Activated CD4-positive, alpha-beta T cell treated with anti-CD3 and anti-CD28 coated beads, Interleukin-10, Interleukin-2, amounts not matched to agents 100 ng/mL and 50 ng/mL, durations not matched to agents 16 hours and 8 hours (primary cell): Measurements from ENCODE around the gene NDUFV3.
"Not testable (repeated sequence)": the region's sequence is repeated elsewhere in the genome, so short reads cannot be mapped to it uniquely, and the experiment has no call there.

Experiments
- DNase-seq: peaks from one replicate; pipeline ENCODE4 v3.0.0-alpha.2; 2020

The NDUFV3 gene

DNA sequence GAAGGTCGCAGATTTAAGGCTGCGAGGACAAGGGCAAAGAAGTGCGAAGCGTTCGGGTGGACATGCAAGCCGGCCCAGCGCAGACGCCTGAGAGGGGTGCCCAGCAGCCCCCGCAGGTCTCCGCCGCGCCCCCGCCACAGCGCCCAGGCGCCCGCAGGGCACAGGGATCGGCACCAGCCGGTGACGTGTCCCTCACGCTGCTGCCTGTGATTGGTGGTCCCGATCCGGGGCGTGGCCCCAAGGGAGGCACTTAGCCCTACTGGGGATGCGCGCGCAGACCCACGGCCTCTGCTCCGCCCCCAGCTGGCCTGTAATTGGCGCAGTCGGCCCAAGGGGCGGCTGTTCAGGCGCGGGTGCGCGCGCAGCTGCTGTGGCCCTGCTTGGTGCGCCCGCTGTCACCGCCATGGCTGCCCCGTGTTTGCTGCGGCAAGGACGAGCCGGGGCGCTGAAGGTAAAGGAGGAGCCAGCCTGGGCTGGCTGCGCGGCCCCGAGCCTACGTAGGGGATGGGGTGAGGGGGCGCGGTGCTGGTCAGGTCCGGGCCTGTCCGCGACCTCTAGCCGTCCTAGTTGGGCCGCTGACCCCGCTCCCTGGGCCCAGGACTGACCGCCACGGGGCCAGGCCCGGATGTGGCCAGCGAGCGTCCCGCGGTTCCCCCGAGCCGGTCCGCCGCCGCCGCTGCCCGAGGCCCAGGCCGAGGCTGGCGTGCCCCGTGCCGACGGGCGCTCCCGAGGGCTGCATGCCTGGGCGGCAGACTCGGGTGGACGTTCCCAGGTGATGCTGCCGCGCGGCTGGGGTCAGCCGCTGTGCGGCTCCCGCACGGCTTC, at the start of gene NDUFV3:
Gene NDUFV3, plus strand, starts transcription at position 379 of the 825 bp plus-strand sequence. Its CDS starts 25 bp downstream, at position 404.
- peak; percentile 100 for DNase-seq

DNA sequence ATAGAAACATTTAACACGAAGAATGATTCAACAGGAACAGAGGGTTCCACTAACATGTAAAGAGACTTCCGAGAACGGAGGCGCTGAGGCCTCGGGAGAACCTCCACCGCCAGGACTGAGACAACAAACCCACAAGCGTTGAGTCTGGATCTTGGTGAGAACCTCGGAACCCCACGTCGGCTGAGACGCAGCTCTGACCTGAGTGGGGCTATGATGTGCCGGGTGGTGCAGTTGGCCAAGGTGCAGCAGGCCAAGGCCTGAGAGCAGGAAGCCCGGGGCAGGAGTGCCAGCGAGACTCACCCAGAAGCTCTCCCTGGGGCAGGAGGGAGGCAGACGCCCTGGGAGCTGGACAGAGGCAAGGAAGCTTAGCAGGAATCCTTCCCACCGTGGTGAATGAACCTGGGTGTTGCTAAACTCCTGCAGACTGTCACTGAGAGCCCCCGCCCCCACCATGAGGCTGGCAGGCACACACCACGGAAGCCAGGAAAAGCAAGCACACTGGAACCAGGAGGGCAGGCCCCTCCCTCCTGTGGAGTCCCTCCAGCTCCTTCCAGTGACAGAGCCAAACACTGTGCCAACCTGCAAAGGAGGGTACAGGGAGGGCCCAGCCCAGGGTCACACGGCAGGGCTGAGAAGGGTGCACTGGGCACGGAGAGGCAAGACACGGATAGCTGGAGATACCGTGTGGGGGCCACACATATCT, 48.5 kb upstream of the NDUFV3 start:
- DNase-seq = no peak

- DNase-seq = no peak
These were observed 47.7 kb upstream of the NDUFV3 start for GRCh38 chr21:42845296-42845965.

DNA sequence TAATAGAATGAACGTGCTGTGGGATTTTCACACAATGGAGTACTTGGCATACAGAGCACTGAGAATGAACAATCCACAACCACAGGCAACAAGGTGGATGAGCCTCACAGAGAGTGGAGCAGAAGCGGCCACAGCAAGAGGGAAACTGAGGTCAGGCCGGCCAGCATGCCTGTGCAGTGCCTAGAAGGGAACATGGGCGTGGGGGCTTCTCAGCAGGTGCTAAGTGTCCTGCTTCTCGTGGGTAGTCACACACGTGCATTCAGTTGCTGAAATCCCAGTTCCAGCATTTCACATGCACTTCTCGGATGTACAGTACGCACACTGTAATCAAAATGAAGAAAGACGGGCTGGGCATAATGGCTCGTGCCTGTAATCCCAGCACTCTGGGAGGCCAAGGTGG, 46.9 kb upstream of the NDUFV3 start:
- DNase-seq = no peak

- DNase-seq = no peak
These were observed 45.9 kb upstream of the NDUFV3 start for GRCh38 chr21:42847051-42847707.

DNA sequence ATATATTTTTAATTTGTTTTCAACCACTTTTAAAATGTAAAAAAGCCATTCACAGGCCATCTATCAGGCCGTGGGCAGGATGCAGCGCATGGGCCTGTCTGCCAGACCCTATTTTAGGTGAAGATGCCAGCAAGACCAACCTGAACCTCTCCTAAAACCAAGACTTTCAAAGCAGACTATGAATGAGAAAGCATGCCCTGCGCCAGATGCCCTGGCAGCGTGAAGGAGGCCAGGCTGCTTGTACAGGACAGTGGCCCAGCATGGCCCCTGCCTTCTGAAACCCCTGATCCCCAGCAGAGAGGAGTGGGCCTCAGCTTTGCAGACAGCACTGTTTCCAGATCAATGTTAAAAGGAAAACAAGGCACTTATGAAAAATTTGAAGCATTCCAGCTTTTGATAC, 45.4 kb upstream of the NDUFV3 start:
- DNase-seq = no peak

DNA sequence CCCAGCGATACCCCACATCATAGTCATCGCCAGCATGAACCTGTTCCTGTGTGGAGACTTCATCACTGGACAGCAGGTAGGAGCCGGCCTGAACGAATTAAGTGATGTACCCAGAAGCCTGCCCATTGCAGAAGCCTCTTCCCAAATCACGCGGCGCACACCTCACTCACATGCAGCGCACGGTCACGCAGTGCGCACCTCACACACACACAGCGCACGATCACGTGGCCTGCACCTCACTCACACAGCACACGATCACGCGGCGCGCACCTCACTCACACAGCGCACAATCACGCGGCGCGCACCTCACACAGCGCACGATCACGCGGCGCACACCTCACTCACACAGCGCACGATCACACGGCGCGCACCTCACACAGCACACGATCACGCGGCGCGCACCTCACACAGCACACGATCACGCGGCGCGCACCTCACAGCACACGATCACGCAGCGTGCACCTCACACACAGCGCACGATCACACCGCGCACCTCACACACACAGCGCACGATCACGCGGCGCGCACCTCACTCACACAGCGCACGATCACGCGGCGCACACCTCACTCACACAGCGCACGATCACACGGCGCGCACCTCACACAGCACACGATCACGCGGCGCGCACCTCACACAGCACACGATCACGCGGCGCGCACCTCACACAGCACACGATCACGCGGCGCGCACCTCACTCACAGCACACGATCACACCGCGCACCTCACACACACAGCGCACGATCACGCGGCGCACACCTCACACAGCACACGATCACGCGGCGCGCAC, 44.8 kb upstream of the NDUFV3 start:
- not testable (repeated sequence) for DNase-seq

DNA sequence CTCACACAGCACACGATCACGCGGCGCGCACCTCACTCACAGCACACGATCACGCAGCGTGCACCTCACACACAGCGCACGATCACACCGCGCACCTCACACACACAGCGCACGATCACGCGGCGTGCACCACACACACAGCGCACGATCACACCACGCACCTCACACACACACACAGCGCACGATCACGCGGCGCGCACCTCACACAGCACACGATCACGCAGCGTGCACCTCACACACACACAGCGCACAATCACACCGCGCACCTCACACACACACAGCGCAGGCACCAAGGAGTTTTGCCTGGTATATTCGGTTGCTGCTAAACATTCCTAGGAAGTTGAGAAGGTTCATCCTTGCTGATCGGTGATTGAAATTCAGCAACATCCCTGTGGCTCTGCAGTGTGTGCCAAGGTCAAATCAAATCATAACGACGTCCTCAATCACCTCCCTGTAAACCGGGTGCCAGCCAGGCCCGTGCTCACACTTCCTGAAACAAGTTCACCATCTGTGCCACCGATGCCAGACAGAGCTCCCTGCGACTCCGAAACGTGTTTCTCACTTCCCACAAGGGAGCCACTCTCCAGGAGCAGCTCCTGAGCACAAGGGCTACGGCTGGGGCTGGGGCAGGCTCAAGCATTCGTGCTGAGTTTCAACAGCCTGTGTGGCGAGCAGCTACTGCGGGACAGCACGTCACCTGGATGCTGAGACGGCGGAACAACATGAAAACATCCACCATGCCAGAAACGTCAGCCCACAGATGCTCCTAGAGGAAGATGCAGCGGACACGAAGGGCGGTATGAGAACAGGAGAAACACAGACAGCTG, 44.0 kb upstream of the NDUFV3 start:
- no peak for DNase-seq

DNA sequence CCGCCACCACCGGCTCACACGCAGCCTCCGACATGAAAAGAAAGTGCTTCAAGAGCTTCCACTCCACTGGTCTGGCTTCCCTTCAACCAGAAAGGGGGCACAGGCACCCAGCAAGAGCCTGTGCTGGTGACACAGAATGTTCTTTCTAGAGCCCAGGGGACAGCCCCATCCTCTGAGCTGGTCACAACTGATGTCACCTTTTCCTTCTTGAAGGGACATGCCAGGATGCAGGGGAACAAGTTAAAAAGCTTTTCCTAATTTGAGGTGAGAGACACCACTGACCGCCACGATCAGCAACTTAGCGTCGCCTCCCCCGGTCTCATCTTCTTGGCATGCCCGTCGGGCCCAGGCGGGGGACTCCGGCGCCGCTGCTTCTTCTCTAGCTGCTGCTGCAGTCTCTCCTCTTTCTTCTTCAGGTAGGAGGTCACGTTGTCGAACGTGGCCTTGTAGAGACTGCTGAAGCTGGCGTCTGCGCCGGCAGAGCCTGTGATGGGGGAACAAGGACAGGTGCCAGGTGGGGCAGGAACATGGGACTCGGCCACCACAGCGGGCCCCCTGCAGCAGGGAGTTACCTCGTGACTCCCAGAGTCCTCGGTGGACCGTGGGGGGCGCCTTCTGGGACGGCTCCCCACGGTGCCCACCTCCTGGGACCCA, 43.2 kb upstream of the NDUFV3 start:
- no peak for DNase-seq

DNA sequence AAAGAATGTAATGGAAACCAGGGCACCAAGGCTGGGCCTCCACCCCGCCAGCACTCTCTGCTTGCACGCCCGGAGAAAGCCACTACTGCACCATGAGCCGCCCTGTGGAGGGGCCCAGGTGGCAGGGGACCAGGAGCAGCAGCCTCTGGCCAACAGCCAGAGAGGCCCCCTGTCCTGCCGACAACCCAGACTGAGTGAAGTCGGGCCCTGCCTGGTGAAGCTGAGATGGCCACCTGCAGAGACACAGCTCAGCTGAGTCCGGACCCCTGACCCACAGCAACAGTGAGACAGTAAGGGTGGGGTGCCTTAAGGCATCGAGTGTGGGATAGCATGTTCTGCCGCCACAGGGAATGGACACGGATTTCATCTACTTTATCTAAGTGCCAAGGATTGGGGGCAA, 42.6 kb upstream of the NDUFV3 start:
- DNase-seq = no peak

GRCh38 chr21:42850866-42851391, 42.2 kb upstream of the NDUFV3 start:
- DNase-seq = peak; percentile 54

- DNase-seq = no peak
These were observed 41.1 kb upstream of the NDUFV3 start for GRCh38 chr21:42851812-42852665.

- DNase-seq = no peak
These were observed 40.1 kb upstream of the NDUFV3 start for GRCh38 chr21:42852925-42853570.

DNA sequence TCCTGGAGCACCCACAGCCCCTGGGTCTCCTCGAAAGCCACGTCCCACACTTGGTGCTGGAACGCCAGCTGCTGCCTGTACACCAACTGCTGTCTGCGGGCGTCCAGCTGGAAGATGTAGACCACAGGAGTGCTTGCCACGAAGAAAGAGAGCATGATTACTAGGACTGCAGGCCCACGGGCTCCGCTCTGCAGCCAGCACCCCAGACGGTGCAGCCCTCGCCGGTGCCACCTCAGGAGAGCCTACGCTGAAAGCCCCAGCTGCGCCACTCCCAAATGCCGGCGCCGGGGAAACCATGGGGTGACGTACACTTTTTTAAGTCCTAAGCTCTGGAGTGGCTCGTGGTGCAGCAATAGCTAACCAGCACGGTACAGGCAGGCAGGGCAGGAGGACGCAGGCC, 39.5 kb upstream of the NDUFV3 start:
- no peak for DNase-seq

DNA sequence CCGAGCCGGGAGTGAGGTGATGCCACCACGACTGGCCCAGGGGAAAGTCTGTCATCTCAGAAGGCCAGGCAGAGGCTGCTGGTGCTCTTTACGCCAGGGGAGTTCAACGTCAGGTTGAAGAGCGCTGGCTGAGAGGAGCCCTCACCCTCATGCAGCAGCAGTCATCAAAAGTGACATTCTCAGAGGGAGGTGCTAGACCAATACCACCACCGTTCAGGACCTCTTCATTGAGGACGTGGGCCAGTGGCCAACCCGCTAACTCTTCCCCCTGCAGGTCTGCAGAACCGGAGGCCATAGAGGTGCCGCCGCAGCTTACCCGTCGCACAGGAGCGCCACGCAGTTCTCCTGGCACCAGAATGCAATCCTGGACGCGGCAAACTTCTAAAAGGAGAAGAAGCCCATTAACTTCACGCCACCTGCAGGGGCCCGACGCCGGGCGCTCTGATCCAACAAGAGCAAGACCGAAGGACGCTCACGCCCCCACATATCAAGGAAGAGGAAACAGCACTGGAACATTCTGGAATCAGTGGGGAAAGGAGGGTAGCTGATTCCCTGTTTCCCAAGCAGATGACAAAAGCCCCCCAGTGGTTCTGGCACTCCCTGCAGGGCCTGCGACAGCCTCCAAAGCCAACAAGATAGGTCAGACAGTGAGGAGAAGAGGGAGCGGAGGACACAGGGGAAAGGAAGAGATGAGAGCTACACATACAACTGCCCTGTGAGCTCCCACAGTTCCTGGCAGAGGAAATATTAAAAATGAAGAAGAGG, 38.7 kb upstream of the NDUFV3 start:
- no peak for DNase-seq

DNA sequence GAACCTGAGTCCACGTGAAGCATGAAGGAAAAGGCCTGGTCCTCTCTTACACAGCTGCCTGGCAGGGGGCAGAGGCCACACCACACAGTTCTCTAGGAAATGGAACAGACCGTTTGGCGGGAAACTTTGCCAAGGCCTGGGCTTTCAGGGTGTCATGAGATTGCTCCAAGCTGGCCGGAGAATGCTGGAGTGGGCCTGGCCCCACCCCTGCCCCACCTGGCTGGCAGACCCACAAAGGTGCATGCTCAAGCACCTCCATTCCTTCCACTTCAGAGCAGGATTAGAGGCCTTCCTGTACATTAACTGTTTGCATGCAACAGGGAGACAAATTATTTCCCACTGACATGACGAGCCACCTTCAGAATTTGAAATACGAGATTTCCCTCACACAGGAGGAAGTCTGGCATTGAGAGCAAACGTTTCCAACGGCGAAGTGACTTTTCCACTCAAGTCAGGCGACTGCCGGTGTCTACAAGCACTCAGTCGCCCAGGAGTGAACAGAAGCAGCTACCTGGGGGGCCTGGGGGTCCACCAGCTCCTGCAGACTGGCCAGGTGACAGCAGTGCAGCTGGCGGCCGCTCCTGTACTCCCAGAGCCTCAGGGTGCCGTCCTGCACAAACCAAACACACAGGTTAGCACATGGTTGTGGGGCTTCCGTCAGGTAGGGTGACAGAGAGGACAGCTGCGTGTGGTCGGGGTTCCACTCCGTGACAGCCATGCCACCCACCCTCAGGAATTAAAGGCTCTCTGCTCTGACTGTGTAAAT, 37.8 kb upstream of the NDUFV3 start:
- no peak for DNase-seq

- no peak for DNase-seq
These were observed 37.2 kb upstream of the NDUFV3 start for GRCh38 chr21:42855937-42856335.

DNA sequence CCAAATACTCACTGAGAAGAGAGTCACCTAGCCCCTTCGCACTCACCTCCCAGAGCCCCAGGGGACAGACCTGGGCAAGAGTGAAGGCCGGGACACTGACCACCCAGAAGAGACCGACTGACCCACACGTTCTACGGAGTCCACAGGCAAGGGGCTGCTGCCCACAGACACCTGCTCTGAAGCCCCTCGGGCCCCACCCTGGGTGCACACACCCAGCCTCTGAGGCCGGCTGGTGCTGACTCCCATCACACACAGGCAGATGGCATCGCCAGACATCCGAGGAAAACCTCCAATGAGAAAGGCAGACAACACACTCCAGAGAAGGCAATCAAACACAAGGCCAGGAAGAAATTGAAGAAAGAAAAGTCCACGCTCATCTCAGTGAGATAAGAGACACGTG, 35.9 kb upstream of the NDUFV3 start:
- no peak for DNase-seq
